ENCODE data around the gene GNG12. TPM values are rescaled to one million over a fixed set of nuclear protein-coding genes. Genes with fewer than 3 reads are reported as not detected.

GNG12 gene
- total RNA-seq, 1 experiment from 2014 or later: 66.1 TPM

- H3K9ac ChIP-seq (ENCODE audit: low read length): no peak overlapping the region
- CTCF ChIA-PET: no interaction called here
- H3K9me3 ChIP-seq (ENCODE audit: low read length): no peaks in the 10 kb centered on the region
- H3K9me2 ChIP-seq (replicated peaks; ENCODE audit: low read length): no peaks in the 10 kb centered on the region
- intact Hi-C loops (cut with micrococcal nuclease): no loop called here
- POLR2A ChIA-PET (ENCODE audit: unreplicated experiment): no interaction called here
- no TSS peak for BruUV-seq (replicated peaks)
- TF ChIP-seq CTCF (conservative IDR thresholded peaks at IDR 0.05; ENCODE audit: low read depth, low read length) (no peak), EZH2phosphoT487 (IDR thresholded peaks at IDR 0.05; ENCODE audit: borderline replicate concordance, low read length) (no peak), EZH2 (IDR thresholded peaks at IDR 0.05; ENCODE audit: low read length, unreplicated experiment) (no peak)
- ATAC-seq (no peak), DNase-seq (no peak)
- H3K4me3 ChIP-seq (ENCODE audit: low read length): no peak overlapping the region
- H3K36me3 ChIP-seq (ENCODE audit: low read depth, low read length): 0 out of 2 replicates have a peak, but pooled peaks cover 2% of the 10 kb centered on the region
- no peak overlapping the region for H3K4me2 ChIP-seq (ENCODE audit: low read length)
- no peaks in the 10 kb centered on the region for H3K4me1 ChIP-seq (ENCODE audit: insufficient read depth, low read length)
- H3K27me3 ChIP-seq (ENCODE audit: low read length): no peaks in the 10 kb centered on the region
- H2AFZ ChIP-seq (ENCODE audit: low read length): no peak overlapping the region
- no peaks in the 10 kb centered on the region for H3F3A ChIP-seq (ENCODE audit: low read length, unreplicated experiment)
- H4K20me1 ChIP-seq (ENCODE audit: low read length): no peaks in the 10 kb centered on the region
- peaks cover 49% of the 10 kb centered on the region; the same call in 1 of the 2 replicates for H3K79me2 ChIP-seq (ENCODE audit: low read length)
- no peak overlapping the region for H3K27ac ChIP-seq (ENCODE audit: low read length)
Measured at GRCh38 chr1:67780637-67781036, 52.6 kb downstream of the GNG12 start.

- no peaks in the 10 kb centered on the region for H3K27me3 ChIP-seq (ENCODE audit: low read length)
- intact Hi-C loops (cut with micrococcal nuclease): loop anchor here (5.0 kb wide), 1 partner anchor 35 kb away; no protein-coding TSS in a partner anchor
- CTCF ChIA-PET: no interaction called here
Measured at GRCh38 chr1:67777440-67777839, 55.8 kb downstream of the GNG12 start.

More at GRCh38 chr1:67777440-67777839, 55.8 kb downstream of the GNG12 start:
- Histone ChIP-seq H3K9me3 (ENCODE audit: low read length) (no peaks in the 10 kb centered on the region), H3K4me2 (ENCODE audit: low read length) (no peak overlapping the region), H3K4me1 (ENCODE audit: insufficient read depth, low read length) (peaks cover 4% of the 10 kb centered on the region; the same call in 1 of the 2 replicates), H3K9ac (ENCODE audit: low read length) (no peak overlapping the region), H3F3A (ENCODE audit: low read length, unreplicated experiment) (no peaks in the 10 kb centered on the region), H3K79me2 (ENCODE audit: low read length) (peaks cover 31% of the 10 kb centered on the region; the same call in 1 of the 2 replicates), H2AFZ (ENCODE audit: low read length) (no peak overlapping the region), H3K9me2 (replicated peaks; ENCODE audit: low read length) (no peaks in the 10 kb centered on the region), H3K27ac (ENCODE audit: low read length) (no peak overlapping the region), H3K36me3 (ENCODE audit: low read depth, low read length) (0 out of 2 replicates have a peak, but pooled peaks cover 2% of the 10 kb centered on the region), H3K4me3 (ENCODE audit: low read length) (no peak overlapping the region), H4K20me1 (ENCODE audit: low read length) (no peaks in the 10 kb centered on the region)
- TF ChIP-seq EZH2phosphoT487 (IDR thresholded peaks at IDR 0.05; ENCODE audit: borderline replicate concordance, low read length): no peak
- no peak for TF ChIP-seq CTCF (conservative IDR thresholded peaks at IDR 0.05; ENCODE audit: low read depth, low read length)
- TF ChIP-seq EZH2 (IDR thresholded peaks at IDR 0.05; ENCODE audit: low read length, unreplicated experiment): no peak
- ATAC-seq: no peak
- POLR2A ChIA-PET (ENCODE audit: unreplicated experiment): no interaction called here
- no TSS peak for BruUV-seq (replicated peaks)
- DNase-seq: no peak
